ENCODE results near the gene SERPINH1. TPM values are rescaled to one million over a fixed set of nuclear protein-coding genes. Genes with fewer than 3 reads are reported as not detected.

Gene SERPINH1
- total and polyA plus RNA-seq, 2 donors (not counting 1 experiment from before 2014, with no cell fraction given) = 3.0 to 5.7 TPM

DNA sequence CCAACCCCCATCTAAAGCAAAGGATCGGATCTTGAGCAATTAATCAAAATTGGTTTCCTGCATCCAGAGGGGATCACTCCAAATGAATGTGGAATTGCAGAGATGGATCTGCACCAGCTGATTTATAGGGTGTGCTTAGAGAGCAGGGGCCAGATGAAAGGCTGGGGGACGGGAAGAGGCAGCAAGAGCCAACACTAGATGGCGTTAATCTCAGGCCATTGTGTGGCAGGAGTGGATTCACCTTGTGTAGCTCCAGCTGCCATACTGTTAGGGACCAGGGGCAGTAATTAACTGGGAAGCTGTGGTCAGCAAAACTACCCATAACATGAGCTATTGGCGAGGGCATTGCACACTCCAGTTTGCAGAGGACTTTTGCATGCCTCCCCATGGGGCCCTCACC is 35.6 kb downstream of the SERPINH1 start:
- Histone ChIP-seq H3K79me2 (ENCODE audit: control insufficient read depth, insufficient read depth, low read length) (no peaks in the 10 kb centered on the region), H3K4me3 (ENCODE audit: control extremely low read depth in 1 of 5, extremely low read depth in 1 of 5, insufficient read depth in 1 of 5, low read depth in 2 of 5, low read length in 4 of 5) (no peak overlapping the region), H2AFZ (ENCODE audit: insufficient read depth, low read depth, low read length, poor library complexity, severe bottlenecking) (no peak overlapping the region), H3K9me3 (ENCODE audit: control extremely low read depth in 1 of 3, control insufficient read depth in 2 of 3, insufficient read depth in 1 of 3, low read length in 2 of 3) (no peaks in the 10 kb centered on the region), H4K20me1 (ENCODE audit: control insufficient read depth, insufficient read depth, low read length, poor library complexity, severe bottlenecking) (no peaks in the 10 kb centered on the region), H3K27me3 (replicated peaks in 1 of 4; ENCODE audit: control extremely low read depth in 1 of 4, control insufficient read depth in 3 of 4, insufficient read depth in 4 of 4, low read length in 3 of 4) (no peaks in the 10 kb centered on the region), H3K36me3 (replicated peaks in 1 of 2; ENCODE audit: control extremely low read depth in 1 of 2, control insufficient read depth in 1 of 2, extremely low read depth in 1 of 2, insufficient read depth in 2 of 2, low read length in 1 of 2) (no peaks in the 10 kb centered on the region), H3K27ac (ENCODE audit: low read length in 2 of 2) (no peak overlapping the region), H3K4me1 (ENCODE audit: control insufficient read depth in 2 of 2, insufficient read depth in 2 of 2, low read length in 2 of 2) (peaks cover 13 to 20% of the 10 kb centered on the region in 2 donors), H3K4me2 (replicated peaks; ENCODE audit: low read depth, low read length, poor library complexity, severe bottlenecking) (no peak overlapping the region), H3K9ac (ENCODE audit: low read length) (no peak overlapping the region)
- no peak for DNase-seq
- CTCF ChIA-PET = interaction anchor here (0.6 to 1.3 kb wide), 2 partner anchors 20 to 555 kb away, joined by 3 to 4 read pairs; no protein-coding TSS in a partner anchor
- intact Hi-C loops (cut with micrococcal nuclease) = no loop called here
- Mint-ChIP-seq H3K27me3 (peaks cover 17% of the 10 kb centered on the region), H3K4me1 (peaks cover 15% of the 10 kb centered on the region), H3K27ac (no peak overlapping the region), H3K4me3 (no peak overlapping the region), H3K9me3 (ENCODE audit: insufficient read depth) (no peaks in the 10 kb centered on the region)
- 77% methylated on average over 3 of the region's 4 CpGs for WGBS (ENCODE audit: insufficient coverage)
- ATAC-seq (ENCODE audit: low read depth) = no peak
- POLR2A ChIA-PET = no interaction called here
- TF ChIP-seq EZH2 (IDR thresholded peaks at IDR 0.05; ENCODE audit: borderline replicate concordance, insufficient read depth, low read depth, low read length, poor library complexity, severe bottlenecking) = no peak
- TF ChIP-seq, protein P1, sequence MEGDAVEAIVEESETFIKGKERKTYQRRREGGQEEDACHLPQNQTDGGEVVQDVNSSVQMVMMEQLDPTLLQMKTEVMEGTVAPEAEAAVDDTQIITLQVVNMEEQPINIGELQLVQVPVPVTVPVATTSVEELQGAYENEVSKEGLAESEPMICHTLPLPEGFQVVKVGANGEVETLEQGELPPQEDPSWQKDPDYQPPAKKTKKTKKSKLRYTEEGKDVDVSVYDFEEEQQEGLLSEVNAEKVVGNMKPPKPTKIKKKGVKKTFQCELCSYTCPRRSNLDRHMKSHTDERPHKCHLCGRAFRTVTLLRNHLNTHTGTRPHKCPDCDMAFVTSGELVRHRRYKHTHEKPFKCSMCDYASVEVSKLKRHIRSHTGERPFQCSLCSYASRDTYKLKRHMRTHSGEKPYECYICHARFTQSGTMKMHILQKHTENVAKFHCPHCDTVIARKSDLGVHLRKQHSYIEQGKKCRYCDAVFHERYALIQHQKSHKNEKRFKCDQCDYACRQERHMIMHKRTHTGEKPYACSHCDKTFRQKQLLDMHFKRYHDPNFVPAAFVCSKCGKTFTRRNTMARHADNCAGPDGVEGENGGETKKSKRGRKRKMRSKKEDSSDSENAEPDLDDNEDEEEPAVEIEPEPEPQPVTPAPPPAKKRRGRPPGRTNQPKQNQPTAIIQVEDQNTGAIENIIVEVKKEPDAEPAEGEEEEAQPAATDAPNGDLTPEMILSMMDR (IDR thresholded peaks at IDR 0.05) = peak; percentile 27

DNA sequence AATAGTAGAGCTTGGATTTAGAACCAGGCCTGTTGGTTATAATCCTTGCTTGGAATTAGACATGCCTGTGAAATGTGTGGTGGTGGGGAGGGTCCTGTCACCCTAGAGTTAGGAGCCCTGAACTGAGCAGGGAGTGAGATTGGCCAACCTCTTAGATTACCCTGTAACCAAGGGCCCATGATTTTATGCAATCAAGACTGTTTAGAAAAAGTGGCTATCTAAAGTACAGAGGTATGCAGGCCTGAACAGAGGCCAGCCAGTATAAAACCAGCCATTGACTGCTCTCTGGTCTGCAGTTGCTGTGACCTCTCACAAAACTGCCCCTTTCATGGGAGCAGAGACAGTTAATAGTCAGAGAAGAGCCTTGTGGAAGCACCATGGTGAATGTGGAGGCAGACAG is 36.2 kb downstream of the SERPINH1 start:
- ChIA-PET POLR2A (no interaction called here), CTCF (interaction anchor here (0.6 to 1.3 kb wide), 3 partner anchors 21 to 554 kb away, joined by 3 to 4 read pairs (median 4); no protein-coding TSS in a partner anchor)
- Histone ChIP-seq H3K9me3 (ENCODE audit: control extremely low read depth in 1 of 3, control insufficient read depth in 2 of 3, insufficient read depth in 1 of 3, low read length in 2 of 3) (no peaks in the 10 kb centered on the region), H3K36me3 (replicated peaks in 1 of 2; ENCODE audit: control extremely low read depth in 1 of 2, control insufficient read depth in 1 of 2, extremely low read depth in 1 of 2, insufficient read depth in 2 of 2, low read length in 1 of 2) (no peaks in the 10 kb centered on the region), H3K4me2 (replicated peaks; ENCODE audit: low read depth, low read length, poor library complexity, severe bottlenecking) (no peak overlapping the region), H3K9ac (ENCODE audit: low read length) (no peak overlapping the region), H3K79me2 (ENCODE audit: control insufficient read depth, insufficient read depth, low read length) (no peaks in the 10 kb centered on the region), H3K4me1 (ENCODE audit: control insufficient read depth in 2 of 2, insufficient read depth in 2 of 2, low read length in 2 of 2) (peaks cover 13 to 20% of the 10 kb centered on the region in 2 donors), H3K27ac (ENCODE audit: low read length in 2 of 2) (no peak overlapping the region), H3K4me3 (ENCODE audit: control extremely low read depth in 1 of 5, extremely low read depth in 1 of 5, insufficient read depth in 1 of 5, low read depth in 2 of 5, low read length in 4 of 5) (no peak overlapping the region), H3K27me3 (replicated peaks in 1 of 4; ENCODE audit: control extremely low read depth in 1 of 4, control insufficient read depth in 3 of 4, insufficient read depth in 4 of 4, low read length in 3 of 4) (no peaks in the 10 kb centered on the region), H4K20me1 (ENCODE audit: control insufficient read depth, insufficient read depth, low read length, poor library complexity, severe bottlenecking) (no peaks in the 10 kb centered on the region), H2AFZ (ENCODE audit: insufficient read depth, low read depth, low read length, poor library complexity, severe bottlenecking) (no peak overlapping the region)
- ATAC-seq (ENCODE audit: low read depth) (no peak), DNase-seq (no peak)
- Mint-ChIP-seq H3K9me3 (ENCODE audit: insufficient read depth) (no peaks in the 10 kb centered on the region), H3K27ac (no peak overlapping the region), H3K4me3 (no peak overlapping the region), H3K4me1 (peaks cover 15% of the 10 kb centered on the region), H3K27me3 (peaks cover 16% of the 10 kb centered on the region)
- intact Hi-C loops (cut with micrococcal nuclease) = no loop called here
- TF ChIP-seq, protein P1 (IDR thresholded peaks at IDR 0.05) = no peak
- no peak for TF ChIP-seq EZH2 (IDR thresholded peaks at IDR 0.05; ENCODE audit: borderline replicate concordance, insufficient read depth, low read depth, low read length, poor library complexity, severe bottlenecking)
